HEK293T (cell line): ENCODE results near the gene THEMIS2.

Source experiments
- CTCF ChIA-PET: fragments of 350-600 bp; formaldehyde crosslinking; extraction: SDS; loops from one replicate; lab custom pipeline; 2021; ENCODE audit warnings: antibody characterized with exemption, inconsistent platforms; lab: Yijun Ruan, JAX
- POLR2A ChIA-PET: fragments of 350-600 bp; formaldehyde crosslinking; extraction: SDS; loops from one replicate; lab custom pipeline; 2020; ENCODE audit warnings: antibody characterized with exemption, inconsistent platforms; lab: Yijun Ruan, JAX
- DNase-seq: peaks from one replicate; pipeline ENCODE4 v3.0.0; 2012; ENCODE audit warnings: mixed read lengths; ENCODE audit errors: extremely low spot score
- ARNT ChIP-seq: fragments of 450-650 bp; IDR thresholded peaks from 2 replicates; pipeline ENCODE4 v1.6.1; 2017; ENCODE audit warnings: mild to moderate bottlenecking
- BHLHE40 ChIP-seq: fragments of 450-650 bp; IDR thresholded peaks from 2 replicates; pipeline ENCODE4 v1.6.1; 2016; ENCODE audit warnings: mild to moderate bottlenecking, moderate library complexity, borderline replicate concordance
- CTBP1 ChIP-seq: fragments of 450-650 bp; IDR thresholded peaks from 2 replicates; pipeline ENCODE4 v1.6.1; 2016; ENCODE audit warnings: borderline replicate concordance
- ELF4 ChIP-seq: fragments of 450-650 bp; IDR thresholded peaks from 2 replicates; pipeline ENCODE4 v1.6.1; 2017; ENCODE audit warnings: antibody characterized with exemption
- FOXA1 ChIP-seq: fragments of 450-650 bp; IDR thresholded peaks from 2 replicates; pipeline ENCODE4 v1.6.1; 2016; ENCODE audit warnings: mild to moderate bottlenecking
- FOXK2 ChIP-seq: fragments of 450-650 bp; IDR thresholded peaks from 2 replicates; pipeline ENCODE4 v1.6.1; 2016; ENCODE audit warnings: mild to moderate bottlenecking
- FOXM1 ChIP-seq: fragments of 450-650 bp; IDR thresholded peaks from 2 replicates; pipeline ENCODE4 v1.6.1; 2017; ENCODE audit warnings: mild to moderate bottlenecking, borderline replicate concordance
- HDGF ChIP-seq: fragments of 450-650 bp; IDR thresholded peaks from 2 replicates; pipeline ENCODE4 v1.6.1; 2017; ENCODE audit warnings: antibody characterized with exemption, borderline replicate concordance
- L3MBTL2 ChIP-seq: fragments of 450-650 bp; conservative IDR thresholded peaks from 2 replicates; pipeline ENCODE4 v1.6.1; 2016; ENCODE audit warnings: mild to moderate bottlenecking
- LEF1 ChIP-seq: fragments of 450-650 bp; IDR thresholded peaks from 2 replicates; pipeline ENCODE4 v1.6.1; 2017; ENCODE audit warnings: mild to moderate bottlenecking, borderline replicate concordance
- NFRKB ChIP-seq: fragments of 450-650 bp; IDR thresholded peaks from 2 replicates; pipeline ENCODE4 v1.6.1; 2016; ENCODE audit warnings: mild to moderate bottlenecking, moderate library complexity
- PKNOX1 ChIP-seq: fragments of 450-650 bp; IDR thresholded peaks from 2 replicates; pipeline ENCODE4 v1.6.1; 2016
- SP1 ChIP-seq: fragments of 450-650 bp; IDR thresholded peaks from 2 replicates; pipeline ENCODE4 v1.6.1; 2017
- SUZ12 ChIP-seq: fragments of 450-650 bp; IDR thresholded peaks from 2 replicates; pipeline ENCODE4 v1.6.1; 2016; ENCODE audit warnings: mild to moderate bottlenecking
- TARDBP ChIP-seq: fragments of 450-650 bp; IDR thresholded peaks from 2 replicates; pipeline ENCODE4 v1.6.1; 2016
- ZNF384 ChIP-seq: fragments of 450-650 bp; IDR thresholded peaks from 2 replicates; pipeline ENCODE4 v1.6.1; 2016

THEMIS2 gene

GRCh38 chr1:27922272-27922671, 49.9 kb downstream of the THEMIS2 start:
- no peak for DNase-seq
- no peak for TF ChIP-seq FOXM1
- no peak for TF ChIP-seq BHLHE40
- no peak for TF ChIP-seq ARNT
- TF ChIP-seq TARDBP, result no peak
- no peak for TF ChIP-seq NFRKB
- no peak for TF ChIP-seq FOXK2
- TF ChIP-seq L3MBTL2, result no peak
- no peak for TF ChIP-seq ZNF384
- no peak for TF ChIP-seq HDGF
- TF ChIP-seq ELF4, result no peak
- no peak for TF ChIP-seq LEF1
- no peak for TF ChIP-seq PKNOX1
- no peak for TF ChIP-seq FOXA1
- no peak for TF ChIP-seq SP1
- POLR2A ChIA-PET, result no interaction called here
- CTCF ChIA-PET, result no interaction called here

- POLR2A ChIA-PET, result no interaction called here
- DNase-seq, result no peak
- TF ChIP-seq FOXM1 (no peak), CTBP1 (no peak)
- CTCF ChIA-PET, result interaction anchor here (0.6 to 0.7 kb wide), 3 partner anchors 12 to 188 kb away, joined by 3 to 4 read pairs (median 3); no protein-coding TSS in a partner anchor
Observed at GRCh38 chr1:27928216-27928954, 56.0 kb downstream of the THEMIS2 start.

GRCh38 chr1:27931184-27931583, 58.8 kb downstream of the THEMIS2 start:
- ChIA-PET CTCF (interaction anchor here (0.5 kb wide), 1 partner anchor 13 kb away, joined by 5 read pairs; no protein-coding TSS in a partner anchor), POLR2A (interaction anchor here (0.8 kb wide), 1 partner anchor 21 kb away, joined by 3 read pairs; no protein-coding TSS in a partner anchor)
- no peak for DNase-seq
- no peak for TF ChIP-seq NFRKB
- no peak for TF ChIP-seq FOXA1
- TF ChIP-seq TARDBP, result no peak
- no peak for TF ChIP-seq SP1

GRCh38 chr1:27931759-27932158, 59.4 kb downstream of the THEMIS2 start:
- TF ChIP-seq ELF4 (no peak), BHLHE40 (no peak), SUZ12 (no peak), FOXK2 (no peak), PKNOX1 (no peak), NFRKB (no peak), L3MBTL2 (no peak), ARNT (no peak), TARDBP (no peak), HDGF (no peak), ZNF384 (no peak), FOXA1 (no peak), SP1 (no peak), FOXM1 (no peak), LEF1 (no peak), CTBP1 (no peak)
- POLR2A ChIA-PET, result interaction anchor here (0.8 kb wide), 1 partner anchor 22 kb away, joined by 3 read pairs; no protein-coding TSS in a partner anchor
- no peak for DNase-seq
- CTCF ChIA-PET, result interaction anchor here (0.5 kb wide), 1 partner anchor 13 kb away, joined by 5 read pairs; no protein-coding TSS in a partner anchor

- TF ChIP-seq LEF1, result no peak
- TF ChIP-seq FOXK2, result no peak
- TF ChIP-seq PKNOX1, result no peak
- no peak for TF ChIP-seq HDGF
- TF ChIP-seq ELF4, result no peak
- no peak; the same call in 1 of the 2 replicates for TF ChIP-seq L3MBTL2
- no peak for TF ChIP-seq FOXA1
- TF ChIP-seq SUZ12, result no peak
- no peak for TF ChIP-seq CTBP1
- TF ChIP-seq SP1, result no peak
- no peak for TF ChIP-seq FOXM1
- TF ChIP-seq ARNT, result no peak
- no peak for TF ChIP-seq BHLHE40
- POLR2A ChIA-PET, result interaction anchor here (1.3 kb wide), 1 partner anchor 22 kb away, joined by 4 read pairs; no protein-coding TSS in a partner anchor
- peak; percentile 81 for DNase-seq
- CTCF ChIA-PET, result interaction anchor here (0.6 to 1.1 kb wide), 3 partner anchors 23 to 265 kb away, joined by 3 to 9 read pairs (median 3); no protein-coding TSS in a partner anchor
Observed at GRCh38 chr1:27934818-27935549, 62.6 kb downstream of the THEMIS2 start, which contains the start of gene SMPDL3B. Gene SMPDL3B, plus strand, starts transcription at chr1:27935000. Its CDS starts 184 bp downstream, at chr1:27935184.

- TF ChIP-seq BHLHE40 (no peak), LEF1 (no peak), HDGF (no peak), TARDBP (no peak), FOXK2 (no peak), FOXA1 (no peak), CTBP1 (no peak), ARNT (no peak), NFRKB (no peak), SP1 (no peak), PKNOX1 (no peak), SUZ12 (no peak), ZNF384 (no peak)
- ChIA-PET CTCF (interaction anchor here (1.0 to 1.1 kb wide), 2 partner anchors 22 to 266 kb away, joined by 3 to 9 read pairs; no protein-coding TSS in a partner anchor), POLR2A (interaction anchor here (1.3 kb wide), 1 partner anchor 21 kb away, joined by 4 read pairs; no protein-coding TSS in a partner anchor)
- no peak for DNase-seq
Observed at GRCh38 chr1:27935721-27936120, 63.4 kb downstream of the THEMIS2 start.
